ENCODE results near the gene PAOX.

Gene PAOX

GRCh38 chr10:133379152-133379800, at the start of gene PAOX:
PAOX (plus strand) TSS chr10:133379262; CDS start chr10:133379317, 55 bp downstream.
- Histone ChIP-seq H3K27me3 (ENCODE audit: control insufficient read depth in 1 of 2, insufficient read depth in 2 of 2, low read length in 2 of 2) (no peaks in the 10 kb centered on the region), H3K4me1 (ENCODE audit: insufficient read depth, low read length) (peaks cover 11% of the 10 kb centered on the region), H3K27ac (ENCODE audit: low read depth, low read length) (peak within 1 kb of the TSS; percentile 86), H3K9ac (ENCODE audit: low read length) (peak within 1 kb of the TSS; percentile 20), H3K36me3 (ENCODE audit: insufficient read depth, low read length) (no peaks in the 10 kb centered on the region), H3K9me3 (ENCODE audit: low read length) (no peaks in the 10 kb centered on the region), H3K4me3 (ENCODE audit: low read depth in 1 of 2, low read length in 2 of 2) (peak within 1 kb of the TSS; percentile 82 to 87)

- no peak overlapping the region for H3K27ac ChIP-seq (ENCODE audit: low read depth, low read length)
- H3K9me3 ChIP-seq (ENCODE audit: low read length): no peaks in the 10 kb centered on the region
- H3K9ac ChIP-seq (ENCODE audit: low read length): no peak overlapping the region
- peak overlapping the region; percentile 32 to 39 for H3K4me3 ChIP-seq (ENCODE audit: low read depth in 1 of 2, low read length in 2 of 2)
- peaks cover 54 to 83% of the 10 kb centered on the region in 2 donors for H3K27me3 ChIP-seq (ENCODE audit: control insufficient read depth in 1 of 2, insufficient read depth in 2 of 2, low read length in 2 of 2)
- H3K4me1 ChIP-seq (ENCODE audit: insufficient read depth, low read length): peaks cover 12% of the 10 kb centered on the region
- no peaks in the 10 kb centered on the region for H3K36me3 ChIP-seq (ENCODE audit: insufficient read depth, low read length)
Observed at GRCh38 chr10:133329491-133330202, 49.4 kb upstream of the PAOX start.

GRCh38 chr10:133332936-133333699, 45.9 kb upstream of the PAOX start:
- Histone ChIP-seq H3K27ac (ENCODE audit: low read depth, low read length) (no peak overlapping the region), H3K9me3 (ENCODE audit: low read length) (no peaks in the 10 kb centered on the region), H3K27me3 (ENCODE audit: control insufficient read depth in 1 of 2, insufficient read depth in 2 of 2, low read length in 2 of 2) (peaks cover 50 to 83% of the 10 kb centered on the region in 2 donors), H3K9ac (ENCODE audit: low read length) (no peak overlapping the region), H3K36me3 (ENCODE audit: insufficient read depth, low read length) (no peaks in the 10 kb centered on the region), H3K4me1 (ENCODE audit: insufficient read depth, low read length) (peaks cover 13% of the 10 kb centered on the region), H3K4me3 (ENCODE audit: low read depth in 1 of 2, low read length in 2 of 2) (no peak overlapping the region)

- H3K4me1 ChIP-seq (ENCODE audit: insufficient read depth, low read length): peaks cover 10% of the 10 kb centered on the region
- no peak overlapping the region for H3K27ac ChIP-seq (ENCODE audit: low read depth, low read length)
- H3K27me3 ChIP-seq (ENCODE audit: control insufficient read depth in 1 of 2, insufficient read depth in 2 of 2, low read length in 2 of 2): peaks cover 51 to 76% of the 10 kb centered on the region in 2 donors
- H3K9me3 ChIP-seq (ENCODE audit: low read length): no peaks in the 10 kb centered on the region
- peak overlapping the region in 1 of 2 donors; percentile 32 for H3K4me3 ChIP-seq (ENCODE audit: low read depth in 1 of 2, low read length in 2 of 2)
- no peaks in the 10 kb centered on the region for H3K36me3 ChIP-seq (ENCODE audit: insufficient read depth, low read length)
- H3K9ac ChIP-seq (ENCODE audit: low read length): no peak overlapping the region
Observed at GRCh38 chr10:133334503-133335245, 44.4 kb upstream of the PAOX start.

- H3K4me1 ChIP-seq (ENCODE audit: insufficient read depth, low read length): peaks cover 7% of the 10 kb centered on the region
- H3K9ac ChIP-seq (ENCODE audit: low read length): no peak overlapping the region
- peaks cover 52 to 77% of the 10 kb centered on the region in 2 donors for H3K27me3 ChIP-seq (ENCODE audit: control insufficient read depth in 1 of 2, insufficient read depth in 2 of 2, low read length in 2 of 2)
- no peaks in the 10 kb centered on the region for H3K36me3 ChIP-seq (ENCODE audit: insufficient read depth, low read length)
- H3K9me3 ChIP-seq (ENCODE audit: low read length): no peaks in the 10 kb centered on the region
- H3K4me3 ChIP-seq (ENCODE audit: low read depth in 1 of 2, low read length in 2 of 2): peak overlapping the region in 1 of 2 donors; percentile 32
- H3K27ac ChIP-seq (ENCODE audit: low read depth, low read length): no peak overlapping the region
Observed at GRCh38 chr10:133335246-133336117, 43.6 kb upstream of the PAOX start.

- Histone ChIP-seq H3K4me3 (ENCODE audit: low read depth in 1 of 2, low read length in 2 of 2) (no peak overlapping the region), H3K9ac (ENCODE audit: low read length) (no peak overlapping the region), H3K4me1 (ENCODE audit: insufficient read depth, low read length) (peaks cover 7% of the 10 kb centered on the region), H3K9me3 (ENCODE audit: low read length) (no peaks in the 10 kb centered on the region), H3K27me3 (ENCODE audit: control insufficient read depth in 1 of 2, insufficient read depth in 2 of 2, low read length in 2 of 2) (peaks cover 48 to 73% of the 10 kb centered on the region in 2 donors), H3K36me3 (ENCODE audit: insufficient read depth, low read length) (no peaks in the 10 kb centered on the region), H3K27ac (ENCODE audit: low read depth, low read length) (no peak overlapping the region)
Observed at GRCh38 chr10:133336118-133336576, 42.9 kb upstream of the PAOX start.

GRCh38 chr10:133336577-133337369, 42.3 kb upstream of the PAOX start, which contains the start of gene CALY:
CALY (minus strand) TSS chr10:133336896; CDS start chr10:133328989, 7,907 bp downstream.
- no peak within 1 kb of the TSS for H3K27ac ChIP-seq (ENCODE audit: low read depth, low read length)
- peaks cover 47 to 66% of the 10 kb centered on the region in 2 donors for H3K27me3 ChIP-seq (ENCODE audit: control insufficient read depth in 1 of 2, insufficient read depth in 2 of 2, low read length in 2 of 2)
- H3K4me1 ChIP-seq (ENCODE audit: insufficient read depth, low read length): peaks cover 7% of the 10 kb centered on the region
- no peaks in the 10 kb centered on the region for H3K36me3 ChIP-seq (ENCODE audit: insufficient read depth, low read length)
- H3K4me3 ChIP-seq (ENCODE audit: low read depth in 1 of 2, low read length in 2 of 2): peak within 1 kb of the TSS in 1 of 2 donors; percentile 32
- H3K9me3 ChIP-seq (ENCODE audit: low read length): no peaks in the 10 kb centered on the region
- no peak within 1 kb of the TSS for H3K9ac ChIP-seq (ENCODE audit: low read length)

GRCh38 chr10:133337370-133337725, 41.7 kb upstream of the PAOX start:
- Histone ChIP-seq H3K27ac (ENCODE audit: low read depth, low read length) (no peak overlapping the region), H3K36me3 (ENCODE audit: insufficient read depth, low read length) (no peaks in the 10 kb centered on the region)

GRCh38 chr10:133338080-133339071, 40.7 kb upstream of the PAOX start:
- Histone ChIP-seq H3K27ac (ENCODE audit: low read depth, low read length) (no peak overlapping the region), H3K4me3 (ENCODE audit: low read depth in 1 of 2, low read length in 2 of 2) (no peak overlapping the region), H3K27me3 (ENCODE audit: control insufficient read depth in 1 of 2, insufficient read depth in 2 of 2, low read length in 2 of 2) (peaks cover 38 to 58% of the 10 kb centered on the region in 2 donors), H3K4me1 (ENCODE audit: insufficient read depth, low read length) (peaks cover 7% of the 10 kb centered on the region), H3K9ac (ENCODE audit: low read length) (no peak overlapping the region), H3K9me3 (ENCODE audit: low read length) (no peaks in the 10 kb centered on the region), H3K36me3 (ENCODE audit: insufficient read depth, low read length) (no peaks in the 10 kb centered on the region)

More at GRCh38 chr10:133337370-133337725, 41.7 kb upstream of the PAOX start:
- Histone ChIP-seq H3K9ac (ENCODE audit: low read length) (no peak overlapping the region), H3K4me1 (ENCODE audit: insufficient read depth, low read length) (peaks cover 7% of the 10 kb centered on the region), H3K4me3 (ENCODE audit: low read depth in 1 of 2, low read length in 2 of 2) (no peak overlapping the region), H3K27me3 (ENCODE audit: control insufficient read depth in 1 of 2, insufficient read depth in 2 of 2, low read length in 2 of 2) (peaks cover 44 to 61% of the 10 kb centered on the region in 2 donors), H3K9me3 (ENCODE audit: low read length) (no peaks in the 10 kb centered on the region)

Data from muscle layer of colon (tissue), 2 donors.